Measurements from ENCODE around the gene CCDC107. TPM values are rescaled to one million over a fixed set of nuclear protein-coding genes. Genes with fewer than 3 reads are reported as not detected.

The CCDC107 gene
- total RNA-seq, 1 experiment from 2014 or later = 8.4 TPM

DNA sequence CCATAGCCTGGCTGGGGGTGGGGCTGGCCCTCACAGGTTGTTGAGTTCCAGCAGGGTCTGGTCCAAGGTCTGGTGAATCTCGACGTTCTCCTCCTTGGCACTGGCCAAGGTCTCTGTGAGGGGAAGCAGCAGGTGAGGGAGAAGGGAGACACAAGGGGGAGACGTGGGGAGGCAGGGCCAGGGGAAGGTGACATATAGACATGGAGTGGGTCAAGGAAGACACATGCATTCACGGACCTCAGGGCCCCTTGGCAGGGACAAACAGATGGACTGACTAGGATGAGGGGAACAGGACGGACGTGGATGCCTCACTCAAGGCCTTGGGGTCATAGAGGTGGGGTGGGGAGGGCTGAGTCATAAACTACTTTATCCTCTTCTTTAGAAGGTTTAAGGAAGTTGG, 24.0 kb downstream of the CCDC107 start:
- no peak for DNase-seq (ENCODE audit: extremely low read depth, low read depth)

DNA sequence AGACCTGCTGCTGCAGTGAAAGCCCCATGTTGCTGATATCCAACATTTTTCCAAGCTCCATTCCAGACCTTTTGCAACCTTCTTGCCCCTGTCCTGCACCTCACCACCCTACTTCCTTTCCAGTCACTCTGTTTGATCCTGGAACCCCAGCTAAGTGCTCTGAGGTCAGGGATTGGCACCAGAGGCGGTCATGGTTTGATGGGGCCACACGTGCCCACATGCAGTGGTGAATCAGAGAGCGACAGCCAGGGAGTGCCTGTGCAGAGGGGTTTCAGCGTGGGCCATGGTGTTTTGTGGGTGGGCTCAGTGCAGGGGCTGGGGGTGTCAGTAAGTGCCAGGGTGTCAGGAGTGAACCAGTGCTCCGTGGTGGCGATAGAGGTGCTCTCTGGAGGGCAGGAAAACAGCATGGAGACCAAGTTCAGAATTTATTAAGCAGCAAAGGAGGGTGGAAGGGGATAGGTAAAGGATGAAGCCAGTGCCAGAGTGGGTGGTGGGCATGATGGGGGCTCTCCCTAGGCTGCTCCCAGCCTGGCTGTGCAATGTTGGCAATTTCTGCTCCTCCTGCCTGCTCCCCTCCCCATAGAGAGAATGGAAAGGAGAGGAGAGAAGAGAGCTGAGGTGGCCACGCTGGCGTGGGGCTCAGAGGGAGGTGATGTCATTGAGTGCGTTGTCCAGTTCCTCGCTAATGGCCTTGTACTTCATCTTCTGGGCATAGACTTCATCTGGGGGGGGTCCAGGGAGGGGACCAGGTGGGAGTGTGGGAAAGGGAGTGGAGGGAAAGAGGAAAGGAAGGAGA, 24.6 kb downstream of the CCDC107 start:
- DNase-seq (ENCODE audit: extremely low read depth, low read depth) = no peak

DNA sequence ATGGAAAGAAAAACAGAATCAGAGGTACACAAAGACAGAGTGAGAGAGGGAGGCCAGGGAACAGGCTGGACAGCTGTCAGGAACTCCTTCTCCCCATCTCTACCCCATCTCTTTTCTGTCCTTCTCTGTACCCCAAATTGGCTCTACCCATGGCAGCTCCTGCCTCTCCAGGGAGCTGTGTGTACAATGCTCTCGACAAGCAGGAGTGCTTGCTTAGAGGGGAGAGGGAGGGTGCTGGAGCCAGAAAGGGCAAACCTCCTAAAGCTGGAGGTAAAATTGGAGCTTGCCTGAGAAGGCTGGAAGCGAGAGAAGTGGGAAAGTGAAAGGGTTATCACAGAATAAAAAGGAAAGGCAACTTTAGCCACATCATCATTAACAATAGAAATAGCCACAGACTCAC, 25.2 kb downstream of the CCDC107 start:
- DNase-seq (ENCODE audit: extremely low read depth, low read depth) = no peak

DNA sequence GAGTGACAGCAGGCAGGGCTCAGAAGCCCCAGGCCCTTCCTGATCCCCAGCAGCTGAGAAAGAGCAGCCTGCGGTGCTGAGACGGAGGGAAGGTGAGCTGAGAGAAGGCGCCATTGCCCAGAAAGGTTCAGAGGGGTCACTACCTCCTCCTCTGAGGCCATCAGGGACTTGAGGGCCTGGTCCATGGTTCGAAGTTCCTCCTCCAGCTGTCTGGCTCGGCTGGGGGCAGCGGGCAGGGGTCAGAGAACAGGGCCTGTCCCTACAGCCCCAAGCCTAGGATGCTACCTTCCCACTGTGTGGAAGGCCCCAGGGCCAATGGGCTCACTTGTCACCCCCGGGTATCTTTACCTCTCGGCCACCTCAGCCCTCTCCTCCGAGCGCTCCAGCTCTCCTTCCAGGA, 26.8 kb downstream of the CCDC107 start:
- no peak for DNase-seq (ENCODE audit: extremely low read depth, low read depth)

DNA sequence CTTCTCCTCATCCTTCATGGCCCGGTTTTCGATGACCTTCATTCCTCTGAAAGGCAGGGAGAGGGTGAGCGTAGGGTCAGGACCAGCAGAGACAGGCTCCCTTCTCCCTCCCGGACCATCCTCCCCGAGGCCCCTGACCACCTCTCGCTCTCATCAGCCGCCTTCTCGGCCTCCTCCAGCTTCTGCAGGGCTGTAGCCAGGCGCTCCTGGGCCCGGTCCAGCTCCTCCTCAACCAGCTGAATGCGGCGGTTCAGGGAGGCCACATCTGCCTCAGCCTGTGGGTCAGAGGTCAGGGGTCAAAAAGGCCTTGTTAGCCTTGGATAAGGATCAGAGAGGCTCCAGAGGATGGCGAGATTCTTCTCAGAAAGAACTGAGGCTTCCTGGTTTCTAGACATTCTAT, 27.4 kb downstream of the CCDC107 start:
- DNase-seq (ENCODE audit: extremely low read depth, low read depth) = no peak

DNA sequence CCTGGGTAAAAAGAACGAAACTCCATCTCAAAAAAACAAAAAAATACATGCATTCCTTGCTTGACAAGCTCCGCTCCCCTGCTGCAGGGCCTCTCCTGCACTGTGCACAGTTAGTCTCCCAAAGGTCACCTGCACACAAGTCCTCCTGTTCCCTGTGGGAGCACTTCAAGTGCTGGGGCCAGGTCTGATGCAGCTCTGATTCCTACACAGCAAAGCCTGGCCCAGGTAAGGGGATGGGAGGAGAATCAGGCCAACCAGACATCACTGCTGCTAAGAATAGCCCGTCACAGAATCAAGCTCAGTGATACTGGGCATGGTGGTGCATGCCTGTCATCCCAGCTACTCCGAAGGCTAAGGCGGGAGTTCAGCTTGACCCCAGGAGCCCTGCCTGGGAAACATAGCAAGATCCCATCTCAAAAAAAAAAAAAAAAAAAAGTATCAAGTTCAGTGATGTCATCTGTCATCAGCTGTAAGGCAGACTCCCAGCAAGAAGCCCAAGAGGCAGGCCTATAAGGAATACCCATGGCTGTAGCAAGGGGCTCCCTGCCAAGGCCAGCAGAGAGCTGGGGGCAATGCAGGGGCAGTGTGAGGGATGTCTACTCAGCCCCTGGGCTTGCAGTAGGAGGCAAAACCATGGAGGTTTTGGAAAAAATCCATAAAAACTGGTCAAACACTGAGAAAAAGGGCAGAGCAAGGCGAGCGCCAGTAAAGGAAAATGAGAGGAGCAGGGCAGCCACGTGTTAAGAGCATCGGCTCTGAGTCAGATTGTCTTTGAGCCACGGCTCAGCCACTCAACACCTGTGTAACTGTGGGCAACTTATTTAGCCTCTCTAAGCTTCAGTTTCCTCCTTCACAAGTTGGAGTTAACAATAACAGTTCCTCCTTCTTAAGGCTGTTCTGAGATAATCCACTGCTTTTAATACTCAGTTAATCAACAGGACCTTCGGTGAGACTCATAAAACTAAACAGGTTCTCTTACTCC, 28.4 kb downstream of the CCDC107 start:
- DNase-seq (ENCODE audit: extremely low read depth, low read depth) = no peak

DNA sequence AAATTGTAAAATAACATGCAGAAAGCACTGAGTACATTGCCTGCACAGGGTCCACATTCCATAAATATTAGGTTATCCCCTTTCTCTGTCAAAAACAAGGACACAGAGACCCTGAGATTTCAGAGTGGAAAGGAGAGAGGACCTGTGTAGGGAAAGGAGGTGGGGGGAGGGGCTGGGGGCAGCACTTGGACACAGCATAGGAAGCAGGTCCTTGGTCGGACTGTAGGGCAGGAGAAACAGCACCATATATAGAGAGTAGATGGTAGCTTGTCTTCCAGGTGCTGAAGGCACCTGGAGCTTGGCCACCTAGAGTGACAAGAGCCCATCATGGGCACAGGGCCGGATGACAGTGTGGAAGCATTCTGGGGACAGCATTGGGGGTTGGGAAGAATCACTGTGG, 29.2 kb downstream of the CCDC107 start:
- DNase-seq (ENCODE audit: extremely low read depth, low read depth) = no peak

DNA sequence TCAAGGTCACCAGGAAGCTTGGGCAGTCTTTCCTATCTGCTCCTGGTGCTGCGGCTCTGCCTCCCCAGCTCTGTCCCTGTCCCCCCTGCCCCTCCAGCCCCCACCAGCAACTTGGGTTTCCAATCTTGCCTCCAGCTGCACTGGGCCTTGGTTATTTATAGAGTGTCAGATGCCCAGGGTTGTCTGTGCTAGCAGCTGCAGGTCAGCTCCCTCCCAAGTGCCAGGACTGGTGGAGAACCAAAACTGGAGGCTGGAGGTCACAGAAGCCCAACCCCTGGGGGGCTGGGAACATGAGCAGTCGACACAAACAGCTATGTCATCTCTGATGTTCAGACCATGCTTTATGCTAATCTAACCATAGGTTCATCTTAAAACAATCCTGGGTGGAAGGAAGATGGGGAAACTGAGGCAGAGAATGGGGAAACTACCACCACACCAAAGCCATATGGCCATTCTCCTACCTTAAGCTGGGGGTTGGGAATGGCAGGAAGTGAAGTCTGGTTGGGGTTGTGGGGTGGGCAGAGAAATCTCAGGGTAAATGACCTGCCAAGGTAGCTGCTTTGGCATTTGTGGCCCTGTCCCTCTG, 30.0 kb downstream of the CCDC107 start:
- no peak for DNase-seq (ENCODE audit: extremely low read depth, low read depth)

DNA sequence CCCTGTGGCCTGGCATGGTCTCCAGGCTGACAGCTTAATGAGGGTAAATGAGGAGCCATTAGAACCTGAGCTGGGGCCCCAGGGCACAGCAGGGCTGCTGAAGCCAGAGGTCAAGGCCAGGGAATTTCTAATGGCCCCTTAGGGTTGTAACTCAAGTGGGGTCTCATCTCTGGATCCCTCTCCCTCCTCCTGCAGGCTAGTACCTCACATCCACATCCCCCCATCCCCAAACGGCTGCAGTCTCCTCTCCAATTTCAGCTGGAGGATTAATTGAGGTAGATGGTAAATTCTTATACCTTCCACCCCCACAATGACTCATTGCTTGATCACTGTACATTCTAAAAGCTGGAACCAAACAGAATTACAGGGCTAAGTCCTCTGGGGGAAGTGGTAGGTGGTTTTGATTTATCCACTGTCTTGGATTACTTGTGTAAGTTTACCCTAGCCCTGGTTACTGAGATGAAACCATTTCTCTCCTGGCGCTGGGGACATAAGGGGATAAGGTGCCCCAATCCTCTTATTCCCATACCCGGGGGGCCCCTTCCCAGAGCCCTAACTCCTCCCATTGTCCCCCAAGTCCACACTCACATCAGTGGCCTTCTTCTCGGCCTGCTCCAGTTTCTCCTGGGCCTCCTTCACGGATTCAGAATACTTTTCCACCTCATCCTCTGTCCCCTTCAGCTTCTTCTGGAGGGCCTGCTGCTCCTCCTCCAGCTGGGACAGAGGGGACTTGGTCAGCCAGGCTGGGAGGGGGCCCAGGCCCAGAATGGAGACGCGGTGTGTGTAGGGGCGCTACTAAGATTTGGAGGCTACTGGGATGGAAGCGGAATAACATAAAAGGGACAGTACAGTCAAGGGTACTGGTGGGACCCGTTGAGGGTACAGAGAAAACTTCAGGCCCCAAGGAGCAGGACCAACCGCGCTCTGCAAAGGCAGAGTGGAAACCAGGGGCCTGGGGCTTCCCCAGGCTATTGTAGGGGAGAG, 30.8 kb downstream of the CCDC107 start:
- no peak for DNase-seq (ENCODE audit: extremely low read depth, low read depth)

DNA sequence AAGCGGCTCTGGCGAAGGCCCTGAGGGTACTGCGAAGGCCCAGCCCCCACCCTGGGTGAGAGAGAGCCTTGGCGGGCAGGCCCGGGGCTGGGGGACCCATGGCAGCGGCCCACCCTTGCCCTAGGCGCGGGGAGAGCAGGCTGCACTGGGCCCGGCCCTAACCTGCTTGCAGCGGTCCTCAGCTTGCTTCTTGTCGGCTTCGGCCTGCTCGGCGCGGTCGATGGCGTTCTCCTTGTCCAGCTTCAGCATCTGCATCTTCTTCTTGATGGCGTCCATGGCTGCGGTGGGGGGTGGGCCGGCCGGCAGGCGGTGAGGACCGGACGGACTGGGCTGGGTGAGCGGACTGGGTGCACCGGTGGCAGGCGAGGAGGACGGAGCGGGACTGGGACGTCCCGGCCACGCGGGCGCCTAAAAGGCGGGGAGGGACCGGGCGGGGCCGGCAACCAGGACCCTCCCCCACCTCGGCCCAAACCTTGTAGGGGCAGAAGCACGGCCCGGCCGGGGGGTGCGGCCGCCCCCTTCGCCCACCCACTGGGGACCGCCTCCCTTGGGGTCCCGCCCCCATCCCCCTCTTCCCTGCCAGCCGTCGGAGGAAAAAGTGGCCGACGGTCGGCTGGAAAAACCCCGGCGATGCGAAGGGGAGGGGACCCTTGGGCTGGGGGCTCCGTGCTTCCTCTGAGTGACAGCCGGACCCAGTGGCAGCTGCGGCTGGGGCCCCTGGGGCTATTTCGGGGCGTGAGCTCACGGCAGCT, 31.6 kb downstream of the CCDC107 start, which contains the start of gene TPM2:
Gene TPM2, minus strand, starts transcription at position 384 of the 752 bp plus-strand sequence. Its CDS starts 108 bp downstream, at position 276.
- no peak for DNase-seq (ENCODE audit: extremely low read depth, low read depth)

DNA sequence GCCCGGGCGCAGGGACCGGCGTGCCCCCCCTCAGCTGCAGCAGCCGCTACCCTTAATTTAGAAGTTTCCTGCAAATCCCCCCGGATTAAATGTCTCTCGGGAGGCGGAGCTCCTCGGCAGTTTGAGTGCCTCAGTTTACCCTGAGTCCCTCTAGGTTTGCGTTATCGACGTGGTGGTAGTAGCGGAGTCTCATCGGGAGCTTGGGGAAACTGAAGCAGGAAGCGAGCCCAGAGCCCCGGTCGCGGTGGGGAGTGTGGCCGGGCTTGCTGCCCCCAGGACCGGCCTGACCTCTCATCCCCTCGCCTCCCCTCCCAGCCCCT, 32.2 kb downstream of the CCDC107 start:
- no peak for DNase-seq (ENCODE audit: extremely low read depth, low read depth)

DNA sequence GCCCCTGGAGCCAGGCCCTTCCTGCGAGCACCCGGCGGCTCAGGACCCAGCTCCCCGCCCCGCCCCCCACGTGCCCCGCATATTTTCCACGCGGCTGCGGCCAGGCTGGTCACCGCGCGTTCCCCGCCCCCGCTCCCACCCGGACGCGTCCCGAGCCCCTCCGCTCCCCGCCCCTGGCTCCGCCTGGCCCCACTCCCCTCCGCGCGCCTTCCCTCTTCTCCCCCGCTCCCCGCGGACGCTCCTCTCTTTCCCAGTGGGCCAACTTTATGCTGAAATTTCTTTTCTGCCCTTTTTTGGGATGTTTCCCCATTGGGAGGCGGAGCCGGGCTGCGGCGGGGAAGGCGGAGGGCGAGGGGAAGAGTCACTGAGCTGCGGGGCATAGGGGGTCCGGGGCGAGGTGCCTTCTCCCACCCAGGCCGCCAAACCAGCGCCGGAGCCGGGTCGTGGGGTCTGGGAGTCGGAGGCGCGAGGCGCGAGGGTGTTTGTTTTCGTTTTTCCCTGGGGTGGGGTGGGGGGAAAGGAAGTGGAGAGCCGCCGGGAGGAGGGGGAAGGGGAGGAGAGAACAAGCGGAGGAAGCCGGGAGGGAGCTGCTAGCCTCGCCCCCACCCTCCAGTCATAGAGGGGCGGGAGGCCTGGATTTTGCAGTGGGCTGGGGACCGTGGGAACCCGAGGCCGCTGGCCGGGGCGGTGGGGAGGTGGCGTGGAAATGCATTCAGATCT, 32.7 kb downstream of the CCDC107 start:
- DNase-seq (ENCODE audit: extremely low read depth, low read depth) = no peak

DNA sequence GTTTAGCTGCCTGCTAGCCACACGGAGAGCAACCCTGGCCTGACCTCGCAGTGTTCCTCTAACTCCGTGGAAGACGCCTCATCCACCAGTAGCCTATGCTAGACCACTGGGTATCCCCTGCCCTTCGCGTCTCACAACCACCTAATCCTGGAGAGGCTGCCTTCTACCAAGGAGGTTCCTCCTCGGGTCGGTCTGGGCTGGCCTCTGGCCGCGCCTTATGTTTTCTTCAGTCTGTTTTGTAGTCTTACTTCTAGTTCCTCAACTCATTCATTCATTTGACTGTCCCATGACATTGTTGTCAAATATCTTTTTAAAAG, 33.2 kb downstream of the CCDC107 start:
- DNase-seq (ENCODE audit: extremely low read depth, low read depth) = no peak

DNA sequence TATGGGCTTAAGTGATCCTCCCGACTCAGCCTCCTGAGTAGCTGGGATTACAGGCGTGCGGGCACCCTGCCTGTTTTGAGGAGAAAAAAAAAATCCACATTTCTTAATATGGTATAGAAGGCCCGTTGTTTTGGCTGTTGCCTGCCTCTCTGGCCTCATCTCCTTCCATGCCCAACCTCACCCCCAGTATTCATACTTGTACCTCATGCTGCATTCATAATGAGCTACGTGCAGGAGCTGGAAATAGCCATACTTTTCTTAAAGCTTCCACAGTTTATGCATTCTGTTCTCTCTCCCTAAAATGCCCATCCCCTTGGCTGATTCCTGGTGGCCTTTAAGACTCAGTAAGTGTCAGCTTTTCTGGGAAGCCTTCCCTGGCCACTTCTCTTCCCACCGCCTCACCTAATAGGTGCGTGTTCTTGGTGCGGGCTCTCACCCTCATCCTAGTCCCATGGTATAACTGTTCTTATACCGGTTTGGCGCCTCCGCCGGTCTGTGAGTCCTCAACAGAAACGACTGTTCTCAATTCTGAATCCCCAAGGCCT, 33.7 kb downstream of the CCDC107 start:
- DNase-seq (ENCODE audit: extremely low read depth, low read depth) = no peak

DNA sequence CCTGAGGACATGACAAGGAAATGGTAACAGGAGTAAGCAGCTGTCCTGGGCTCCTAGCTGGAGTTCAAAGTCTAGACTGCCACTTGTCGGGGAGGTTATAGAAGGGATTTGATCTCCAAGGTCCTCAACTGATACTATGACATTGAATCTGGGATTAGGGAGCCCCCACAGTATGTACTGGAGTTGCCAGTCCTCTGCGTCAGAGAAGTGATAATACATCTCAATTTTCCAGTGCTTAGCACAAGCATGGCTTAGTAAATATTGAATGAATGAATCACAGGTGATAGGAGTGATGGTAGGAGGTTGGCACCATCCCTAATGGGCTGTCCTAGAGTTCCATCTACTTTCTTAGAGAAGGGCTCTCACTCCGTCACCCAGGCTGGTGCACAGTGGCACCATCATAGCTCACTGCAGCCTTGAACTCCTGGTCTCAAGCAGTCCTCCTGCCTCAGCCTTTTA, 37.9 kb downstream of the CCDC107 start:
- DNase-seq (ENCODE audit: extremely low read depth, low read depth) = no peak

DNA sequence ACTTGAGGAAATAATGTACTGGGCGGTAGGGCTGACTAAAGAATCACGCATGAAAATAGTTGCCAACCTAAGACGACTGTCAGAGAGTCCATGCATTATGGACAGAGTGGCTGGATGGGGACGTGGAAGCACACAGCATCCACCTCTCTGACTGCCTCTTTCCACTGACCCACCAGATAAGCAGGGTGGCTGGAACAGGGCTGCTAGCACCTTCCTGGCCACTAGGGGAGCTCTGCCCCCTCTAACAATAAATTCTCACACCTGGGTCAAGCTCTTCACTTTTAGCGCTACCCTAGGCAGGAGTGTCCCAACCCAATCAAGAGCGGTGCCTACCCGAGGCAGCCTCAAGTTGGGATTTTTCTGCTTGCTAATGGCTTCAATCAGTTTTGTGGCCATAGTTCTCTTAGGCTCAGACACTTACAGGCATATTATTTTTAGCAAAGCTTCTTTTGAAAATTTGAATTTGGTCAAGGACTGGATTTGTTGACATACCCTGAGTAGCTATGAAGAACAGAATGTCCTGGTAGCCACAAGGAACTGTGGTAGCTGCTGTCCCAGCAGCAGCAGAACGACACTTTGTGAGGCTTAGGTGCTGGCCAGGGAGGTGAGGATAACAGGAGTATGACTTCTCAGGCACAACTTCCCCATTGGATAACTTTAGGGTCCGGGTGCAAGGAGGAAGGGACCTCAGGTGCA, 38.6 kb downstream of the CCDC107 start:
- peak; percentile 34 for DNase-seq (ENCODE audit: extremely low read depth, low read depth)

DNA sequence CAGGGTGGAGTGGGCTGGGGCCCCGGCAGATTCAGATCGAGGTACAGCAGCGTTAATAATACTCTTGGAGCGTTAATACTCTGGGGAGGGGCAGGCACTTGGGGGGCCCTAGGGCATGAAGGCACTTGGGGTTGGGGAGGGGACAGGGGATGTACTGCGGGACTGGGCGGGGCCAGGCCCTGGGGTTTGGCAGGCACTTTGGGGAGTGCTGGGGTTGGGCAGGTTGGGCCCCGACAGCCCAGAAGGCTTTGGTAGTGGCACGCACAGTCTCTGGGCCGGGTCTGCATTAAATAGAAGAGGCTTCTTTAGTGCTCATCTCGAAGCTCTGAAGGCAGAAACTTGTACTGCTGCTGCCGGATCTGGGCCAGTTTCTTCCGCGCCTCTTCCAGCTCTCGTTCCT, 39.4 kb downstream of the CCDC107 start:
- no peak for DNase-seq (ENCODE audit: extremely low read depth, low read depth)

DNA sequence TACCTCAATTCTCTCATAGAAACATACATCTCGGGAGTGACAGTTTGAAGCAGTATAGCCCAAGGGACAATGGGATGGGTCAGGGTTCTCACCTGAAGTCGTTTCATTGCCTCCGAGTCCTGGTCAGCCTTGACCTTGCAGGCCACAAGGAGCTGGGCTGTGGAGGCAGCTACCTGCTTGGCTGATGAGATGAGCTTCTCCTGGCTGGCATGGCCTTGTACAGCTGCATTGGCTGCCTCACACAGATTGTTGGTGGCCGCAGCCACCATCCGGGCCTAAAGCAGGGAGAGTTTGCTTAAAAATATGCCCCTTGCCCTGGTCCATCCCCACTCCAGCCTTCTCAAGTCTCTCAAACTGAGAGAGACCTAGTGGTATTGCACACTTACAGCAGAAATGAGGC, 40.1 kb downstream of the CCDC107 start:
- no peak for DNase-seq (ENCODE audit: extremely low read depth, low read depth)

All from NCI-H460 (cell line).